ENCODE measurements around the gene PLA2R1. TPM values are rescaled to one million over a fixed set of nuclear protein-coding genes. Genes with fewer than 3 reads are reported as not detected.

The PLA2R1 gene
- total and polyA plus RNA-seq, 10 of the 15 experiments (the other 5 are each of a cell fraction or from before 2014, with no cell fraction given), result 0.01 to 0.05 (median 0.02) TPM; not detected in 6

GRCh38 chr2:160044728-160045127, 17.7 kb downstream of the PLA2R1 start (continued):
- TF ChIP-seq TARDBP (IDR thresholded peaks at IDR 0.05; ENCODE audit: borderline replicate concordance) (no peak), CBFB (IDR thresholded peaks at IDR 0.05; ENCODE audit: low read depth) (no peak), YBX1 (IDR thresholded peaks at IDR 0.05) (no peak), MTA2 (IDR thresholded peaks at IDR 0.05; ENCODE audit: low read depth) (no peak), IRF5 (IDR thresholded peaks at IDR 0.05; ENCODE audit: borderline replicate concordance) (no peak), ELK1 (IDR thresholded peaks at IDR 0.05; ENCODE audit: low read depth, low read length) (no peak), ATF2 (IDR thresholded peaks at IDR 0.05; ENCODE audit: low read length) (no peak)

GRCh38 chr2:160043265-160043664, 19.1 kb downstream of the PLA2R1 start:
- in situ Hi-C loops (cut with MboI) (no loop called here), intact Hi-C loops (cut with micrococcal nuclease; ENCODE audit: unreplicated experiment) (no loop called here)
- DNase-seq (ENCODE audit: low read depth, low spot score) (no peak), FAIRE-seq (no peak), ATAC-seq (no peak)
- Histone ChIP-seq H3K4me3 (no peak overlapping the region), H3K27ac (ENCODE audit: control insufficient read depth, insufficient read depth) (no peak overlapping the region), H2AFZ (ENCODE audit: control insufficient read depth, low read depth, low read length) (no peak overlapping the region), H3K4me1 (ENCODE audit: control insufficient read depth, insufficient read depth, low read length) (no peaks in the 10 kb centered on the region), H3K36me3 (ENCODE audit: control insufficient read depth in 2 of 2, insufficient read depth in 2 of 2, low read length in 1 of 2) (no peaks in the 10 kb centered on the region), H4K20me1 (ENCODE audit: control insufficient read depth, insufficient read depth) (no peaks in the 10 kb centered on the region), H3K4me2 (ENCODE audit: control insufficient read depth, insufficient read depth) (no peak overlapping the region), H3K9me3 (replicated peaks; ENCODE audit: control insufficient read depth, insufficient read depth, low read length) (no peaks in the 10 kb centered on the region), H3K9ac (ENCODE audit: control insufficient read depth, insufficient read depth, low read length) (no peak overlapping the region), H3K27me3 (replicated peaks in 1 of 2; ENCODE audit: control insufficient read depth in 2 of 2, insufficient read depth in 2 of 2, low read length in 1 of 2) (no peaks in the 10 kb centered on the region; a peak in 3 of 4 replicates), H3K79me2 (ENCODE audit: control insufficient read depth, insufficient read depth, low read length) (no peaks in the 10 kb centered on the region)
- BruUV-seq (replicated peaks), result no TSS peak
- 17% methylated on average over 5 of the region's 5 CpGs for WGBS (ENCODE audit: insufficient coverage, insufficient replicate concordance, low lambda C conversion rate, missing lambda C conversion rate)
- RAD21 ChIA-PET (ENCODE audit: unreplicated experiment), result no interaction called here
- CTCF ChIA-PET, result no interaction called here
- POLR2A ChIA-PET, result no interaction called here
- SMC1A ChIA-PET (ENCODE audit: uncharacterized antibody, unreplicated experiment), result no interaction called here
- TF ChIP-seq PML (IDR thresholded peaks at IDR 0.05; ENCODE audit: low read length) (no peak), KAT2A (conservative IDR thresholded peaks at IDR 0.05; ENCODE audit: control insufficient read depth, low read depth, low read length) (no peak), SKIL (IDR thresholded peaks at IDR 0.05; ENCODE audit: low read depth, poor library complexity, severe bottlenecking) (no peak), MYB (IDR thresholded peaks at IDR 0.05; ENCODE audit: borderline replicate concordance, low read depth, low read length) (no peak), ATF2 (IDR thresholded peaks at IDR 0.05; ENCODE audit: low read length) (no peak), TAF1 (IDR thresholded peaks at IDR 0.05; ENCODE audit: borderline replicate concordance, low read depth, low read length) (no peak), TCF12 (IDR thresholded peaks at IDR 0.05; ENCODE audit: low read depth, low read length) (no peak), JUNB (IDR thresholded peaks at IDR 0.05) (no peak)
